HG03521 (cell line): ENCODE results near the gene ZNF367.

ENCODE experiments used
- ATAC-seq: cut with Tn5 transposase; IDR thresholded peaks from one replicate; pipeline ENCODE4 v1.9.1; 2021; ENCODE audit warnings: mild to moderate bottlenecking, moderate library complexity; ENCODE audit not compliant: unreplicated experiment

Gene ZNF367

DNA sequence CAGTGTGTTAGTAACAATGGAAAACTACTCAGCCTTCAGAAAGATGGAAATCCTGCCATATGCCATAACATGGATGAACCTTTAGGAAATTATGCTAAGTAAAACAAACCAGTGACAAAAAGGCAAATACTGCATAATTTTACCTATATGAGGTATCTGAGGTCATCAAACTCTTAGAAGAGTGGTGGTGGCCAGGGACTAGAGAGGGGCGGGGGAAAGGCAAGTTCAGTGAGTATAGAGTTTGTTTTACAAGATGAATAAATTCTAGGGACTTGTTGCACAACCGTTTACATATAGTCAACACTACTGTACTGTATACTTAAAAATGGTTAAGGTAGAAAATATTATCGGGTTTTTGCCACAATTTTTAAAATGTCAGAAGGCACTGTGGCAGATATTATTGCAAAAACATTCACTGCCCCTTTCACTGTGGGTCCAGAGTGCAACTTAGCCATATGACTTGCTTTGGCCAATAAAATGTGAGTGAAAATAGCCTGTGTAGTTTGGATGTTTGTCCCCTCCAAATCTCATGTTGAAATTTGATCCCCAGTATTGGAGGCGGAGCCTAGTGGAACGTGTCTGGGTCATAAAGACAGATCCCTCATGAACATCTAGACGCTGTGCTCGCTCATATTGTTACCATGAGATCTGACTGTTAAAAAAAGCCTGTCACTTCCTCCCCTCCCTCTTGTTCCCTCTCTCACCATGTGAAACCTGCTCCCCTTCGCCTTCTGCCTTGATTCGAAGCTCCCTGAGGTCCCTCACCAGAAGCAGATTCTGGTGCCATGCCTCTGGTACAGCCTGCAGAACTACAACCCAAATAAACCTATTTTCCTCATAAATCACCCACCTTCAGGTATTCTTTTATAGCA lies 9.5 kb downstream of the ZNF367 start:
- ATAC-seq, result no peak

- ATAC-seq, result no peak
These were observed 17.8 kb downstream of the ZNF367 start for GRCh38 chr9:96400132-96400910.

- ATAC-seq, result no peak
These were observed 18.9 kb downstream of the ZNF367 start for GRCh38 chr9:96399325-96399633.

DNA sequence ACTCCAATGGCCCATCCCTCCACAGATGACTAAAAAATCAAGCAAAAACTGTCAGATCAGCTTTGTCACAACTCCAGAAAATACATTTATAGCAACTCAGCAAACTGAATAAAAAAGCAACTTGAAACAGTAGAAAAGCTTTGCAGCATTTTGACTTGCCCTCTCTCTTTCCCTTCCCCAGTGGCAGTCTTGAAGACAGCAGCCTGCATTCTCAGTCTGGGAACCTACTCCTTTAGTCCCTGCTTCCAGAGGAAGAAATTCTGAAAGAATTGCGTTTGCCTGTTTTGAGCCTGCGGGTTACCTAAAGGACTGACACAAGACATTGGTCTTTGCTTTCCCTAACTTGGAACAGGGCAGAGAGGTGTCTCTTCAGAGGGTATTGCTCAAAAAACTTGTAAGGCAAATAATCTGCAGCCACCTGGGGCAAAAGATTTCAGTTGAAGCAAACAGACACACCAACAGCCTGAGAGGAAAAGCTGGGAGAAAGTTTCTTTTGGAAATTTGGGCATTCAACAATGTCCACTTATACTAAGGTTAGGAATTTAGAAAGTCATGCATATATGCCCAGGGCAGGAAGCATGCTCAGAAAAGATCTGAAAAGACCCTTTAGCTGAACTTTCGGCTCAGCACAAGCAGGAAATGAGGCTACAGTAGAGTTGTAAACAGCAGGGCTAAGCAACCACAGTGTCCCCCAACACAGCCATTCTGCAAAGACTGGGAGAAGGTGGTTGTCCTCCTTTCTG lies 19.4 kb downstream of the ZNF367 start:
- no peak for ATAC-seq

DNA sequence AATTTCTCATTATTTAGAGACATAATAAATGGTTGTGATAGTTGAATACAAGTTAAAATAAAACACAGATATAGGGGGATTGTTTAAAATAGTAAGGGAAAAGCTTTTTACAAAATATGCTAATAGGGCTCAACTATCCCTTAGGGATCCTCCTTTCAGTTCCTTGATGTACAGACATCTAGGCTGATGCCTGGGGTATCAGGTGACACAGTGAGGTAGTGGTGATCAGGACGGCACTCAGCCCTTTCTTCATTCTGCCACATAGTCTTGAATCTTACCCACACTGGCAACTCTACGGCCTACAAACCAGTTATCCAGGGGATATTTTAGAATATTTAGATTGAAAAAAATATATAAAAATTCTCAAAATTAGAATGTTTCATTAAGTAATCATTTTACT lies 22.2 kb downstream of the ZNF367 start:
- ATAC-seq, result no peak

- ATAC-seq, result no peak
These were observed 23.2 kb downstream of the ZNF367 start for GRCh38 chr9:96394832-96395496.

- no peak for ATAC-seq
These were observed 25.9 kb downstream of the ZNF367 start for GRCh38 chr9:96392263-96392662.

GRCh38 chr9:96391021-96391765 lies 27.0 kb downstream of the ZNF367 start:
- no peak for ATAC-seq

DNA sequence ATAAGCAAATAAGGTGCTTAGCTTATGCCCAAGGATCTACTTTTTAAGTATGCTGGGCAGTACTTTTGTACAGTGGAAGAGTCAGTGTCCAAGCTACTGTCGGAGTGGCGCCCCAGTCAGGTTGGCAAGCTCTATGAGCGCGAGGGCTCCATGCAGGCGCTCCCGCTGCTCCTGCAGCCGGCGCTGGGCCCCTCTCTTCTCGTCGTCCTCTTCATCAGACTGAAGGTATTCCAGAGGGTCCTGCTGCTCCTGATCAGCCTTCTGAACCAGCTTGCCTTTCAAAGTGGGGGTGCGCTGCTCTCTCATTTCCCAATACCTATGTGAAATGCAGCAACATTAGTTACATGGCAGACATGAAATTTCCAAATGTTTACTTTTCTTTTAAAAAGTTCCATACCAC lies 30.0 kb downstream of the ZNF367 start:
- no peak for ATAC-seq

- ATAC-seq, result no peak
These were observed 32.0 kb downstream of the ZNF367 start for GRCh38 chr9:96386157-96386556.

DNA sequence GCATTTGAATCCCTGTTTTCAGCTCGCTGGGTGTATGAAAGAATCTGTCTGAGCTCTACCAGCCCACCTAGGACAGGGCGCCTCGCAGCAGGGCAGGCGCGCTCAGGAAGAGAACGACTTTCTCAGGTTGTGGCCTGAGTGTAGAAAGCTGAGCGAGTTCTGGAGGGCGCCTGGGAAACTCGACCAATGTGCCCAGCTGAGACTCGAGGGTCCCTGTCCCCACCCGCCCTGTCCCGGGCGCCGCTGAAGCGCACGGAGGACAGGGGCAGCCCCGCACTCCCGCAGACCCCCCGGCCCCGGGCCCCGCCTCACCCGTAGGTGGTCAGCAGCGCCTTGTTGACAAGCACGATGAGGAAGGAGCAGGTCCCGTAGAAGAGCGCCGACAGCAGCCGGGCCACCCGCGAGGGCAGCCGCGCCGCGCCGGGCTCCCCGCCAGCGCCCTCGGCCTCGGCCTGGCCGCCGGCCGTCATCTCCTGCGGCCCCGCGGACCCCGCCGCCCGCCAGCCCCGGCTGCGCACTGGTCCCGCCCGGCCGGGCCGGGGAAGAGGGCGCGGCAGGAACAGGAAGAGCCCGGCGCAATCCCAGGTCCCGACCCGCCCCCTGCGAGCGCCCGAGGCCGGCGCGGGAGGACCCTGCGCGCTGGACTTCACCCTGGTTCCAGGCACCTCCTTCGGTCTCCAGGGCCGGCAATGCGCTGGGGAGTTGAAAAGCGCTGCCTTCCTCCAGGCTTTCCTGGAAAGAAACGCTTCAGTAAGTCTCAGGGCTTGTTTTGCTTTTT lies 34.8 kb downstream of the ZNF367 start, which contains the start of gene SLC35D2:
TSS of gene SLC35D2 (minus strand) at position 547 of the 778 bp plus-strand sequence. CDS start at position 470, 77 bp downstream.
- ATAC-seq, result no peak

DNA sequence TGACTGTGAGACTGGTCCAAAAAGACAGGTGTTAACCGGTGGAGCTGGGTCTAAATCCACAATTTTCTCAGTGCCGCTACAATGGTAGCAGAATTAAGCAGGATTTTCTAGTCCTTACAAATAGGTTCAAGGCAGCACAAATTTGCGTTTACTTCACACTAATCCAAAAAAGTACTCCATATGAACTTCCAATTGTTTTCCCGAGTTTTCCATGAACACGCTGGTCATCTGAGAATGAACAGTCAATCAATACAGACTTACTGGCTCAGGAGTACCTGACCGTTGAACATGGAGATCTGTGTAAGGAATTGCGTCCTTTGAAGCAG lies 35.4 kb downstream of the ZNF367 start:
- no peak for ATAC-seq

DNA sequence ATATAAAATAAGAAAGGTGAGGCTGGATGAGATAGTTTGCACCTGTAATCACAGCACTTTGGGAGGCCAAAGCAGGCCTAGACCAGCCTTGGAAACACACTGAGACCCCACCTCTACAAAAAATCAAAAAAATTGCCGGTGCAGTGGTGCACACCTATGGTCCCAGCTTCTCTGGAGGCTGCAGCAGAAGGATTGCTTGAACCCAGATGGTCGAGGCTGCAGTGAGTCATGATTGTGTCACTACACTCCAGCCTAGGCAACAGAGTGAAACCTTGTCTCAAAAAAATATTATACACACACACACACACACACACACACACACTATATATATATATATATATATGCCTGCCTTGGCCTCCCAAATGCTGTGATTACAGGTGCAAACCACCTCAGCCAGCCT lies 36.0 kb downstream of the ZNF367 start:
- ATAC-seq, result no peak

DNA sequence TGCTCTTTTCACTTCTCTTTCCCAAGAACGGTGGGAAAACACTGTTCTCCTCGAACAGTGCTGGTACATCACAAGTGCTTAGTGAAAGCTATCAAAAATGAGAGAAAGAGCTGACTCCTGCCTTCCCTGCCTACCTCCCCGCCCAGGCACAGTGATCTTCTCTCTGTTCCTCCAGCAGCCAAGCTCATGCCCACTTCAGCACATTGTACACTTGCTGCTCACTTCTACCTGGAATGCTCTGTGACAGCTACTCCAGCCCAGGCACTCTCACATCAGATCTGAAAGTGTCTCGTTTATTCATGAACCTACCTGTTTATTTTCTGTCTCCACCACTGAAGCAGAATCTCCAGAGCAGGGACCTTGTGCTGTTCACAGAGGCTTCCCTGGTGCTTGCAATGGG lies 36.5 kb downstream of the ZNF367 start:
- ATAC-seq, result no peak

GRCh38 chr9:96381125-96381524 lies 37.0 kb downstream of the ZNF367 start:
- no peak for ATAC-seq

GRCh38 chr9:96379461-96379860 lies 38.7 kb downstream of the ZNF367 start:
- ATAC-seq, result no peak

DNA sequence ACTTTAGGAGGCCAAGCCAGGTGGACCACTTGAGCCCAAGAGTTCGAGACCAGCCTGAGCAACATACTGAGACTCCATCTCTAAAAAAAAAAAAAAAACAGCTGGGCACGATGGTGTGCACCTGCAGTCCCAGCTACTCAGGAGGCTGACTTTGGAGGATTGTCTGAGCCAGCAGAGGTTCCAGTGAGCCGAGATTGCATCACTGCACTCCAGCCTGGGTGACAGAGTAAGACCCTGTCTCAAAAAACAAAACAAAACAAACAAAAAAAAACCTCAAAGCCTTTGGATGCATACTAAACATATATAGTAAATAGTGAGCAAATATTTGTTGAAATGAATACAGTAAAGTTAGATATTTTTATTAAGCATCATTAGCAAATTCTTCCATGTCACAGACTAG lies 40.0 kb downstream of the ZNF367 start:
- ATAC-seq, result no peak

DNA sequence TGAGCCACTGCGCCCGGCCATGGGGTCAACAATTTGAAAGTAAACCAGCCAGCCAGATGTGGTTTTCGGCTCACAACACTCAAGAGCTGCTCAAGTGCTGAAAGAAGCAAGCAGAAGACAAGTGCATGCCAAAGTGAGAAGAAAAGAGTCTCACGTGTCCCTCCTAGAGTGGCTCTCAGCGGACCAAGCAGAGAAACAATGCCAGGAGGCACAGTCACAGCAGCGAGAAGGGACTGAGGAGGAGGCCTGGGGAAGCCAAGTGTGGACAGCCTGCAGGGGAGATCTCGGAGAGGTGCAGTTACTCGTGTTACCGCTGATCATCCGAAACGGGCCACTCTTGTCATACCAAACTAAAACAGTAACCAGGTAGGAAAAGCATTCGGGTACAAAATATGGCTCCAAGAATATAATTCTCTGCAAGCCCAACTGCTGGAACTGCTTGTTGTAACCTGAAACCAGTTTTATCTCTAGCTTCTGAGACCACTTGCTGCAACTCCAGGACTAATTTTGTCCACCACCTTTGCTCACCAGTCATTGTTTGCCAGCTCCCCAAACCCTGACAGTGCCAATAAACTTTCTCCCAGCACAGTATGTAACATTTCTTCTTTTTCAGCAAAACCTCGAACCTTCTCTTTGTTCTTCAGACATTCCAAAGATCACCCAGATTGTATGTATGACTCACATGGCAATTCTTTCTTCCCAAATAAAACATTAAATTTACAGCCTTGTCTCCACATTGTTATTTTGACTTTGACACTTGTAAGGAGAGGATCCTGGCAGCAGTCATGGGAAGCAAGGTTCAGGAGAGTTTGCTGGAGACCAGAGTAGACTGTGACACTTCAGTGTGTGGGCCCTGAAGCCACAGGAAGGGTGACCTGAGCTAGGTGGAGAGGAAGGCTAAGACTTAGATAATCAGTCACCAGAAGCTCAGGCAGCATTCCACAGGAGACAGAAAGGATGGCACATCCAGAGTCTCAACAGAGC lies 41.0 kb downstream of the ZNF367 start:
- no peak for ATAC-seq
